Glutamatergic neuron (in vitro differentiated cells): Measurements from ENCODE around the gene ELN. TPM values are rescaled to one million over a fixed set of nuclear protein-coding genes. Genes with fewer than 3 reads are reported as not detected.

Experiments
- DNase-seq: peaks from one replicate; pipeline ENCODE4 v3.0.0; 2022
- H3K27ac Mint-ChIP-seq: one replicate; pipeline ENCODE4 v1.8.0; 2020; ENCODE audit warnings: mild to moderate bottlenecking, mixed read lengths, inconsistent platforms; ENCODE audit not compliant: unreplicated experiment
- H3K27me3 Mint-ChIP-seq: one replicate; pipeline ENCODE4 v1.8.0; 2020; ENCODE audit warnings: mild to moderate bottlenecking, moderate library complexity, mixed read lengths, inconsistent platforms; ENCODE audit not compliant: unreplicated experiment
- H3K36me3 Mint-ChIP-seq: one replicate; pipeline ENCODE4 v1.8.0; 2020; ENCODE audit warnings: mild to moderate bottlenecking, mixed read lengths, inconsistent platforms; ENCODE audit not compliant: unreplicated experiment
- H3K4me1 Mint-ChIP-seq: one replicate; pipeline ENCODE4 v1.8.0; 2020; ENCODE audit warnings: mild to moderate bottlenecking, low read depth, mixed read lengths, inconsistent platforms; ENCODE audit not compliant: unreplicated experiment
- H3K4me3 Mint-ChIP-seq: one replicate; pipeline ENCODE4 v1.8.0; 2020; ENCODE audit warnings: mild to moderate bottlenecking, mixed read lengths, inconsistent platforms; ENCODE audit not compliant: unreplicated experiment
- H3K9me3 Mint-ChIP-seq: one replicate; pipeline ENCODE4 v1.8.0; 2020; ENCODE audit warnings: mild to moderate bottlenecking, moderate library complexity, mixed read lengths, inconsistent platforms; ENCODE audit not compliant: unreplicated experiment
- CTCF ChIP-seq: fragments of 200-600 bp; sonication (generic); IDR thresholded peaks from one replicate; pipeline ENCODE4 v1.5.0; 2021; ENCODE audit not compliant: partially characterized antibody, unreplicated experiment
- total RNA-seq: library from RNA; stranded (reverse); fragmentation: NEBNext Ultra II Directional; extraction: Animal tissue kit (Norgen Biotek cat#: 25700); gene quantifications from one replicate; pipeline ENCODE4 v1.2.1, GENCODE V29; 2021; ENCODE audit not compliant: unreplicated experiment

Gene ELN
- total RNA-seq, 1 donor from 2014 or later: 3.7 TPM

- DNase-seq: no peak
- H3K36me3 Mint-ChIP-seq: peaks cover 14% of the 10 kb centered on the region
- no peak overlapping the region for H3K27ac Mint-ChIP-seq
- no peak for TF ChIP-seq CTCF
- no peaks in the 10 kb centered on the region for H3K4me1 Mint-ChIP-seq
- no peak overlapping the region for H3K4me3 Mint-ChIP-seq
- peaks cover 13% of the 10 kb centered on the region for H3K9me3 Mint-ChIP-seq
- H3K27me3 Mint-ChIP-seq: peaks cover 6% of the 10 kb centered on the region
Measured at GRCh38 chr7:73995330-73995729, 32.6 kb upstream of the ELN start.

- Mint-ChIP-seq H3K4me3 (no peak overlapping the region), H3K27ac (no peak overlapping the region), H3K9me3 (peaks cover 13% of the 10 kb centered on the region), H3K27me3 (peaks cover 2% of the 10 kb centered on the region), H3K4me1 (no peaks in the 10 kb centered on the region), H3K36me3 (peaks cover 14% of the 10 kb centered on the region)
- DNase-seq: no peak
- TF ChIP-seq CTCF: no peak
Measured at GRCh38 chr7:73995821-73996511, 32.0 kb upstream of the ELN start.

- peaks cover 14% of the 10 kb centered on the region for H3K36me3 Mint-ChIP-seq
- peaks cover 12% of the 10 kb centered on the region for H3K9me3 Mint-ChIP-seq
- no peak for DNase-seq
- peaks cover 1% of the 10 kb centered on the region for H3K27me3 Mint-ChIP-seq
- no peak overlapping the region for H3K27ac Mint-ChIP-seq
- TF ChIP-seq CTCF: no peak
- no peak overlapping the region for H3K4me3 Mint-ChIP-seq
- H3K4me1 Mint-ChIP-seq: no peaks in the 10 kb centered on the region
Measured at GRCh38 chr7:73997056-73997455, 30.9 kb upstream of the ELN start.

GRCh38 chr7:73999664-74000435, 28.1 kb upstream of the ELN start:
- no peak overlapping the region for H3K27ac Mint-ChIP-seq
- H3K9me3 Mint-ChIP-seq: peaks cover 14% of the 10 kb centered on the region
- peaks cover 5% of the 10 kb centered on the region for H3K27me3 Mint-ChIP-seq
- TF ChIP-seq CTCF: no peak
- peaks cover 6% of the 10 kb centered on the region for H3K4me1 Mint-ChIP-seq
- H3K36me3 Mint-ChIP-seq: peaks cover 4% of the 10 kb centered on the region
- no peak overlapping the region for H3K4me3 Mint-ChIP-seq
- no peak for DNase-seq

GRCh38 chr7:74000489-74001149, 27.4 kb upstream of the ELN start:
- Mint-ChIP-seq H3K4me3 (no peak overlapping the region), H3K36me3 (no peaks in the 10 kb centered on the region), H3K4me1 (peaks cover 6% of the 10 kb centered on the region), H3K27me3 (peaks cover 5% of the 10 kb centered on the region), H3K9me3 (peaks cover 11% of the 10 kb centered on the region), H3K27ac (no peak overlapping the region)
- DNase-seq: no peak
- no peak for TF ChIP-seq CTCF
